ENCODE results near the gene ZNF511. TPM values are rescaled to one million over a fixed set of nuclear protein-coding genes. Genes with fewer than 3 reads are reported as not detected.
A peak's percentile ranks its signal among the peaks of the same experiment; 100 is the strongest.

The ZNF511 gene
- total RNA-seq, 1 experiment from 2014 or later, result 89.4 TPM

GRCh38 chr10:133309100-133309719 lies 496 bp downstream of the ZNF511 start:
- H3K9me3 Mint-ChIP-seq, result no peaks in the 10 kb centered on the region; a peak in 3 of 5 replicates
- Histone ChIP-seq H3K18ac (ENCODE audit: insufficient read length, low read depth, low read length) (peak overlapping the region; percentile 76), H2BK5ac (ENCODE audit: insufficient read length, low read length) (no peak overlapping the region), H2BK12ac (ENCODE audit: insufficient read length, low read depth, low read length) (no peak overlapping the region), H3K27me3 (ENCODE audit: insufficient read depth, low read length) (no peaks in the 10 kb centered on the region), H3T11ph (ENCODE audit: low read length) (no peak overlapping the region), H4K8ac (replicated peaks; ENCODE audit: insufficient read length, low read depth, low read length) (no peak overlapping the region), H2AK5ac (ENCODE audit: insufficient read length, low read length) (no peak overlapping the region), H3K4me2 (ENCODE audit: insufficient read depth, insufficient read length, low read length) (peak overlapping the region; percentile 91), H3K79me2 (ENCODE audit: insufficient read depth, low read length) (peaks cover 7% of the 10 kb centered on the region; the same call in 1 of the 2 replicates), H3K14ac (ENCODE audit: insufficient read depth, low read length) (peak overlapping the region; percentile 89; the same call in 1 of the 2 replicates), H4K5ac (ENCODE audit: insufficient read length, low read depth, low read length) (no peak overlapping the region), H3K4me1 (ENCODE audit: insufficient read depth, low read length) (no peaks in the 10 kb centered on the region), H2BK120ac (ENCODE audit: low read depth, low read length, poor library complexity, severe bottlenecking) (no peak overlapping the region), H3K27ac (ENCODE audit: insufficient read length, low read depth, low read length) (no peak overlapping the region), H4K91ac (ENCODE audit: insufficient read length, low read depth, low read length) (no peak overlapping the region), H3K23me2 (ENCODE audit: insufficient read length, low read depth, low read length, poor library complexity, severe bottlenecking) (peaks cover 9% of the 10 kb centered on the region), H3K23ac (ENCODE audit: insufficient read length, low read depth, low read length) (no peak overlapping the region), H2BK20ac (ENCODE audit: low read depth, low read length, poor library complexity, severe bottlenecking) (no peak overlapping the region), H2AFZ (ENCODE audit: low read length) (no peak overlapping the region), H4K20me1 (ENCODE audit: control insufficient read depth, insufficient read depth, insufficient read length) (no peaks in the 10 kb centered on the region), H3K56ac (ENCODE audit: insufficient read length, low read depth, low read length) (no peak overlapping the region), H3K9me3 (ENCODE audit: control insufficient read depth, low read depth, low read length) (no peaks in the 10 kb centered on the region), H2BK15ac (ENCODE audit: low read depth, low read length) (no peak overlapping the region), H3K9ac (ENCODE audit: extremely low read depth, insufficient read length, low read length) (no peak overlapping the region), H3K79me1 (ENCODE audit: insufficient read depth, low read depth, low read length, poor library complexity, severe bottlenecking) (peaks cover 8% of the 10 kb centered on the region), H3K4ac (ENCODE audit: low read depth, low read length) (no peak overlapping the region)
- peaks cover 11 to 14% of the 10 kb centered on the region in 2 experiments for H3K4me1 Mint-ChIP-seq
- DNase-seq, result peak; percentile 94
- peaks cover 4 to 34% (median 19%) of the 10 kb centered on the region in 3 experiments for H3K36me3 Mint-ChIP-seq (ENCODE audit: insufficient read depth in 1 of 3, low read depth in 3 of 3)
- no peaks in the 10 kb centered on the region; the same call in 1 of the 2 replicates for H3K27me3 Mint-ChIP-seq (ENCODE audit: low read depth)
- peak overlapping the region; percentile 79 to 93 for H3K4me3 Mint-ChIP-seq
- TF ChIP-seq CTCF (conservative IDR thresholded peaks at IDR 0.05), result no peak
- peak overlapping the region in 1 of 3 experiments; percentile 67; a peak in 1 of 7 replicates for H3K27ac Mint-ChIP-seq
- no CpG with 5 or more reads among the region's 46 CpGs for WGBS (ENCODE audit: extremely low coverage, insufficient read length, low lambda C conversion rate)
